Left renal pelvis (tissue), 4 donors: ENCODE measurements around the gene SURF2. TPM values are rescaled to one million over a fixed set of nuclear protein-coding genes. Genes with fewer than 3 reads are reported as not detected.

Experiments used
- DNase-seq, 4 donors: peaks; one replicate each; pipeline ENCODE4 v3.0.0-alpha.2; 2013; ENCODE audit warnings: low read depth in 4 of 4, low spot score in 3 of 4
- polyA plus RNA-seq, 4 donors: library from polyadenylated mRNA; unstranded; fragments of 120-200 nt; gene quantifications; one replicate each; pipeline ENCODE4 v1.2.1, GENCODE V29; 2013; ENCODE audit not compliant: insufficient read length in 4 of 4

Gene SURF2
- polyA plus RNA-seq, 4 donors, result 12.4 to 25.6 (median 20.9) TPM

GRCh38 chr9:133335924-133336811 is 20.2 kb upstream of the SURF2 start, which contains the start of gene SURF6:
Gene SURF6, minus strand, starts transcription at chr9:133336188. Its CDS starts 56 bp downstream, at chr9:133336132.
- DNase-seq, result peak; percentile 53 to 78 (median 73)

DNA sequence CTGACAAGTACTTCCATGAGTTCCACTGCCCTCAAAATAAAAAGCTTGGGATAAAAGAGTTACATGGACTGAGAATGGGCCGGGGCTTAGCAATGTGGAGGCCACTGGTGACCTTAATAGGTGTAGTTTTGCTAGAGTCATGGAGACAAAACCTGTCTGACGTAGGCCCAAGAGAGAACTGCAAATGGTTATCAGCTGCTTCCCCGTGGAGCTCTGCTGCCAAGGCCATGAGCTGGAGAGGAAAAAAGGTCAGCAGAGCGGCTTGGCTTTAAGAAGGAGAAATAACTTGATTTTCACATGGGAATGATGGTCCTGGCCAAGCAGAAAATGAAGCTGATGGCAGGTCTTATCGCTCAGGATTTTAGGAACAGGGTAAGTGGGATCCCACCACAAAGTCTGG is 16.7 kb upstream of the SURF2 start:
- DNase-seq, result no peak

DNA sequence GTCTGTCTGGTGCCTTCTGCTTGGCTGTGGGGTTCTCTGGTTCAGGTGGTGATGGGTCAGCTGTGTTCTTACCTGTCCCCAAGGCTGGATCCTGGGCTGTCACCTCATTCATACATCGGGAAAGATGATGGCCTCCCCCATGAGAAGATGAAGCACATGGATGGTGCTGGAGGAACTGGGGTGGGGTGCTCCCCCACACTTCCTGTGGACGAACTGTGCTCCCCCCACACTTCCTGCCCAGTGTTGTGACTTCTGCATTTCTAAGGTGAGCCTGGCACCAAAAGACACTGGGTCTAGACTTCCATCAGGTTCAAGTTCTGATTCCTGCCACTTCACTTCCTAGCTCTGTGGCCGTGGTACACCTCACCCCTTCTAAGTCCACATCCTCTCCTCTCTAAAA is 16.1 kb upstream of the SURF2 start:
- DNase-seq, result no peak

GRCh38 chr9:133340916-133341315 is 15.4 kb upstream of the SURF2 start:
- no peak for DNase-seq

- DNase-seq, result no peak
Measured at GRCh38 chr9:133341369-133342068, 14.8 kb upstream of the SURF2 start.

GRCh38 chr9:133342069-133342406 is 14.3 kb upstream of the SURF2 start:
- DNase-seq, result no peak

- no peak for DNase-seq
Measured at GRCh38 chr9:133342570-133342969, 13.8 kb upstream of the SURF2 start.

GRCh38 chr9:133344071-133344470 is 12.3 kb upstream of the SURF2 start:
- DNase-seq, result no peak

DNA sequence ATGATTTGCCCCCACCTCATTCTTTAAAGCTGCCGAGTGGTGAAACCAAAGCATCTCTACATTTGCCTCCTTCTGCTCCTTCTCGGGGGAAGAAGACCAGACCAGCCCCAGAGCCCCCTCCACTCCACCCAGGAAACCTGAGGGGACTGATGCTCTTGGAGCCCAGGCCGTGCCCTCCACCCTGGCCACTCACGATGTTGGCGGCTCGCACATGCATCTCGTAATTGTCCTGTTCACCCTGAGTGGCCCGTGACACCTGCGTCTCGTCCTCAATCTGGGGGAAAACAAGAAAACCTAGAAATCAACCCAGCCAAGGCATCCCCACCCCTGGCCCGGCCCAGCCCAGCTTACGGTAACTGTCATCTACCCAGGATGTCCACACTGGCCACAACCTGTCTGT is 11.4 kb upstream of the SURF2 start:
- no peak for DNase-seq

DNA sequence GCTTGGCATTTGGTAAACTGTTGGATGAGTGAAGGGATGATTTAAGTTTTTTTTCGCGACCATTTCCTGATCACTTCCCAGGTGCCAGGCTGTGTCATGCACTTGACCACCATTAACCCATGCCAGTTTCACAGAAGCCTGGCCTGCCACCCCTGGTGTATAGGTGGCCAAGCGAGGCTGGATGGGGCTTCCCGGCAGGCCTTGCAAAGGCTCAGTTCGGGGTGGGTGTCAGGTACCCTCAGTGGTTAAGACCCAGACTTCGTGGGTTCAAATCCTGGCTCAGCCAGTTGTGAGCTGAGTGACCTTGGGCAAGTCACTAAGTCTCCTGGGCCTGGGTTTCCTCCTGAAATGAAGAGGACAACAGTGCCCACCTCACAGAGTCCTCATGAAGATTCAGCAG is 10.8 kb upstream of the SURF2 start:
- DNase-seq, result no peak

- no peak for DNase-seq
Measured at GRCh38 chr9:133346021-133346785, 10.1 kb upstream of the SURF2 start.

GRCh38 chr9:133347515-133347984 is 8.8 kb upstream of the SURF2 start:
- DNase-seq, result no peak

GRCh38 chr9:133347985-133348717 is 8.2 kb upstream of the SURF2 start, which contains the start of the genes MED22 and RPL7A:
Gene MED22, minus strand, starts transcription at chr9:133348131. Its CDS starts 1,469 bp downstream, at chr9:133346662.
Gene RPL7A, plus strand, starts transcription at chr9:133348218. Its CDS starts 26 bp downstream, at chr9:133348244.
- DNase-seq, result peak; percentile 90 to 95 (median 92)

DNA sequence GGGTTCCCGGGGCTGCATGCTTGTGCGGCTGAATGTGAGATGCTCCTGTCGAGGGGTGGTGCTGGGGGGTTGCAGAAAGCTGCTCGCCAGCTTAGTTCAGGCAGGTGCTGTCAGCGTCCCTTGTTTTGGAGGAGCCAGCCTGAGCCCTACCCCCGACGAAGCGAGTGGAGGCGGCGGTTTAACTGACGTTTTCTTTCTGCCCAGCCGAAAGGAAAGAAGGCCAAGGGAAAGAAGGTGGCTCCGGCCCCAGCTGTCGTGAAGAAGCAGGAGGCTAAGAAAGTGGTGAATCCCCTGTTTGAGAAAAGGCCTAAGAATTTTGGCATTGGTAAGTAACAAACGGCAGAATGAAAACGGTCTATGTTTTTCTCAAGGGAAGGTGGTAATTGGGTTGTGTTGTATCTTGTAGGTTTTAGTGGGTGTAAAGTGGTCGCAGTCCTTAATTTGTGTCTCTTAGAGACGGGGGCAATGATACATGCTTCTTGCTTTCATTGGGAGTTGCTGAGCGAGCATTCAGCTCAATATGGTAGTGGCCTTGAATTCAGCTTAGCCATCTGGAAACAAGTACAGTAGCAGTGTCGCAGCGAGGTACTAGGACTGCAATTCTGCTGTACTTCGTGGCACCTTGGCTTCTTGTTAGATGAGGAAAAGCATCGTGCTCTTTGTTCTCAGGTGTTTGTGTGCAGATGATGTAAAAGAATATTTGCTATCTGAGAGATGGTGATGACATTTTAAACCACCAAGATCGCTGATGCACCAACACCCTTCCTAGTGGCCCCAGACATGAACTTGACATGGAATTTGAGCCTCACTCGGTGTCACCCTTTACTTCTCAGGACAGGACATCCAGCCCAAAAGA is 7.4 kb upstream of the SURF2 start:
- DNase-seq, result no peak

- DNase-seq, result no peak
Measured at GRCh38 chr9:133349965-133350616, 6.3 kb upstream of the SURF2 start.

GRCh38 chr9:133351526-133351907 is 4.8 kb upstream of the SURF2 start:
- DNase-seq, result no peak

GRCh38 chr9:133351908-133352634 is 4.3 kb upstream of the SURF2 start:
- DNase-seq, result no peak
